ENCODE results near the gene BCAS1. TPM values are rescaled to one million over a fixed set of nuclear protein-coding genes. Genes with fewer than 3 reads are reported as not detected.

The BCAS1 gene
- total RNA-seq, 4 donors from 2014 or later = 0.97 to 9.3 (median 4.4) TPM

DNA sequence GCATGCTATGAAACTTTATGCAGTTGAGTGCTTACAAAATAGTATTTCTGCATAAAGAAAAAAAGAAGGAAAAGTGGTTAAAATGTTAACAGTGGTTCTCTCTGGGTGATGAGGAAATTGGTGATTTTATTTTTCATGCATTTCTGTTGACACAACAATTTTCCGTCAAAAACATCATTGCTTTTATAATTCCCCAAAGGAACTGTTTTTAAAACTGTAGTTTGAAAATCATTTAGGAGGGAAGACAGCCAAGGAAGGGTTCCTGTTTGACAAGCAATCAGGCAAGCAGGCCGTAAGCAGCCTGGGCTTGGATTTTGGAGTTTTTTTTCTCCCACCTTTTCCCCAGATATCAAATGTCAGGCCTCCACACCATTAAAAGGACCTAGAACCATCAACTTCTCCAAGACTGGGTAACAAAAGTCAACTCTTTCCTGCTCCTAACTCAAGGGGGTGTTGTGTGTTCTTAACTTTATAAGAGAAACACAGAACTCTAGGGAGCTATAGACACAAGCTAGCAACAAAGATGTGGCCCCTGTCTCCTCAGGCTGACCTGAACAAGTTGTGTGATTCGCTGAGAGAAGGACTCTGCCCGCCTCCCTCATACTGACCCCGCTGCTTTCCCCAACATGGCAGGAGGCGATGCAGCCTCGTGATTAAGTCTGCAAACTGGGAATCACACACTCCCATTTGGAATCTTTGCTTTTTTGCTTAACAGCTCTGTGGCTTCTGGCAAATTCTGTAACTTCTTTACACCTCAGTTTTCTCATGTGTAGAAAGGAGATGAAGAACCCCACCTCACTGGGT lies 146.6 kb downstream of the BCAS1 start:
- DNase-seq = no peak
- TF ChIP-seq, protein P1, sequence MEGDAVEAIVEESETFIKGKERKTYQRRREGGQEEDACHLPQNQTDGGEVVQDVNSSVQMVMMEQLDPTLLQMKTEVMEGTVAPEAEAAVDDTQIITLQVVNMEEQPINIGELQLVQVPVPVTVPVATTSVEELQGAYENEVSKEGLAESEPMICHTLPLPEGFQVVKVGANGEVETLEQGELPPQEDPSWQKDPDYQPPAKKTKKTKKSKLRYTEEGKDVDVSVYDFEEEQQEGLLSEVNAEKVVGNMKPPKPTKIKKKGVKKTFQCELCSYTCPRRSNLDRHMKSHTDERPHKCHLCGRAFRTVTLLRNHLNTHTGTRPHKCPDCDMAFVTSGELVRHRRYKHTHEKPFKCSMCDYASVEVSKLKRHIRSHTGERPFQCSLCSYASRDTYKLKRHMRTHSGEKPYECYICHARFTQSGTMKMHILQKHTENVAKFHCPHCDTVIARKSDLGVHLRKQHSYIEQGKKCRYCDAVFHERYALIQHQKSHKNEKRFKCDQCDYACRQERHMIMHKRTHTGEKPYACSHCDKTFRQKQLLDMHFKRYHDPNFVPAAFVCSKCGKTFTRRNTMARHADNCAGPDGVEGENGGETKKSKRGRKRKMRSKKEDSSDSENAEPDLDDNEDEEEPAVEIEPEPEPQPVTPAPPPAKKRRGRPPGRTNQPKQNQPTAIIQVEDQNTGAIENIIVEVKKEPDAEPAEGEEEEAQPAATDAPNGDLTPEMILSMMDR (IDR thresholded peaks at IDR 0.05) = no peak
- no peak for TF ChIP-seq POLR2A (IDR thresholded peaks at IDR 0.05)
- 77 to 80% methylated on average over 6 to 7 of the region's 7 CpGs for WGBS, 2 donors
- intact Hi-C loops (cut with DNase I) = no loop called here
- no peaks in the 10 kb centered on the region for H3K36me3 ChIP-seq
- no peak overlapping the region for H3K4me3 ChIP-seq
- peak overlapping the region in 3 of 4 donors; percentile 11 to 54 (median 50) for H3K27ac ChIP-seq
- no peaks in the 10 kb centered on the region for H3K9me3 ChIP-seq
- H3K27me3 ChIP-seq = no peaks in the 10 kb centered on the region
- peaks cover 8 to 47% (median 17%) of the 10 kb centered on the region in 3 donors for H3K4me1 ChIP-seq

DNA sequence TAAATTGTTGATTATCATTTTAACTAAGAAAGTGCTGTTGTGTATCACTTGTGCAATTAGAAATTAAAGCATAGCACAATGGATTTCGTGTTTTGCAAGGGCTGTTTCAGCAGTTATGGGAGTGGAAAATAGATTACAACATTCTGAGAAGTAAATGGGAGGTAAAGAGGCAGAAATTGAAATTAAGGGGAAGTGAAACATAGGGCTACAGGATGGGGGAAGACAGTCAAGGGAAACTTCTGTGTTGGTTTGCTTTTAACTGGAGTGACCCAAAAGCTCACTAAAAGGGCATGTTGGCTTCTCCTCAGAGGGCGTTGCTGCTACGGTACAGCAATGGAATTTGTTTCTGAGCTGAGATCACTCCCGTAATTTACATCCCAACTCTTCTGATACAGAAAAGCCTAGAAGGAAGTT lies 147.5 kb downstream of the BCAS1 start:
- TF ChIP-seq, protein P1 (IDR thresholded peaks at IDR 0.05) = no peak
- TF ChIP-seq POLR2A (IDR thresholded peaks at IDR 0.05) = no peak
- H3K27me3 ChIP-seq = no peaks in the 10 kb centered on the region
- peak overlapping the region in 3 of 4 donors; percentile 11 to 54 (median 26) for H3K27ac ChIP-seq
- peaks cover 8 to 49% (median 17%) of the 10 kb centered on the region in 3 donors for H3K4me1 ChIP-seq
- no peak overlapping the region for H3K4me3 ChIP-seq
- H3K36me3 ChIP-seq = no peaks in the 10 kb centered on the region
- no peak for DNase-seq
- H3K9me3 ChIP-seq = no peaks in the 10 kb centered on the region
- 31 to 43% methylated on average over 4 of the region's 4 CpGs for whole genome bisulfite sequencing, 2 donors
- intact Hi-C loops (cut with DNase I) = no loop called here

DNA sequence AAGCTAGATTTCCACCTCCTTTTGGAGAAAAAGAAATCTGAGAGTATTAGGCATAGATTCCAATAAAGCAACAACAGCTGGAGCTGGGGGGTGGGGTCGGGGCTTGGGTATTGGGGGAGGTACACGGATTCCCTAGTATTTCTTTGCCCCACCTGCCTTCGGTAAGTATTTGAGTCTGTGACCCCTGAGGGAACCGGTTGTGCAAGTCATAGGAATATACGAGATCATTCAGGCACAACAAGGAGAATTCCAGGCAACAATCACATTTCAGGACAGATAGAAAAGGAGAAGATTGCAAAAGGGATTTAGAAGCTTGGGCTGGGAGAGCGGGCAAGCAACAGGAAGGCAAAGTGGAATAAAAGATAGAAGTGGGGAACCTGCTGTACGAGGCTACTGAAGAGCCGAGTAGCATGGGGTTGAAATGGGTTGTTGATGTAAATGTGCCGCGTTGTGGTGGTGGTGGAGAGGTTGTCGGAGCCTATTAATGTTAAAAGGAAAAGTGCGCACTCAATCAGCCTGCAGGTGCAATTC lies 148.9 kb downstream of the BCAS1 start:
- 50 to 58% methylated on average over 12 of the region's 12 CpGs for WGBS, 2 donors
- no peak overlapping the region for H3K4me3 ChIP-seq
- no peaks in the 10 kb centered on the region for H3K9me3 ChIP-seq
- no peaks in the 10 kb centered on the region for H3K27me3 ChIP-seq
- intact Hi-C loops (cut with DNase I) = no loop called here
- H3K27ac ChIP-seq = peak overlapping the region in 2 of 4 donors; percentile 31 to 45
- TF ChIP-seq, protein P1 (IDR thresholded peaks at IDR 0.05) = no peak
- no peak for TF ChIP-seq POLR2A (IDR thresholded peaks at IDR 0.05)
- DNase-seq = no peak
- peaks cover 19 to 55% (median 23%) of the 10 kb centered on the region in 3 donors for H3K4me1 ChIP-seq
- no peaks in the 10 kb centered on the region for H3K36me3 ChIP-seq

DNA sequence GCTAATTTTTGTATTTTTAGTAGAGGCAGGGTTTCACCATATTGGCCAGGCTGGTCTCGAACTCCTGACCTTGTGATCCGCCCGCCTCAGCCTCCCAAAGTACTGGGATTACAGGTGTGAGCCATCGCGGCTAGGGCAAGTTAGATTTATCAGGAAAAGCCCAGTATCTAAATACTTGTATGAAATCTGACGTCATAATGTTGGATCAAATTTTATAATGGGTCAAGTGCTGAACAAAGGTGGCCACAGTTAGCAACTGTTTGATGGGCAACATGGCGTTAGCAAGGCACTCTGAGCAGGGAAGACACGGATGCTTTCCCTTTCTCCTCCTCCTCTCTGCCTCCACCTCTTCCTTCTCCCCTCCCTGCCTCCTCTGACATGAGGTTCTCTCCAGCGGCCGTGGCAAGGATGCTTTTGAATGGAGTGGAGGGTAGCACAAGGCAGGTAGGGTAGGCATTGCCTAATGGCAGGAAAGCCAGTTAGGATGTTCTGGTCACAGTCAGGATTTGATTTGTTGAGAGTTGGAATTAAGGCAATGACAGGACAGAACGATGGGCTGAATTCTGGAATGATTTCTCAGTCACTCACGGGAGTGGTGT lies 149.6 kb downstream of the BCAS1 start:
- no peaks in the 10 kb centered on the region for H3K27me3 ChIP-seq
- H3K27ac ChIP-seq = peak overlapping the region in 1 of 4 donors; percentile 31
- no peaks in the 10 kb centered on the region for H3K36me3 ChIP-seq
- H3K4me1 ChIP-seq = peaks cover 21 to 55% (median 24%) of the 10 kb centered on the region in 3 donors
- no peak for DNase-seq
- no peak overlapping the region for H3K4me3 ChIP-seq
- 81 to 87% methylated on average over 10 to 12 of the region's 12 CpGs for WGBS, 2 donors
- H3K9me3 ChIP-seq = no peaks in the 10 kb centered on the region
- TF ChIP-seq POLR2A (IDR thresholded peaks at IDR 0.05) = no peak
- TF ChIP-seq, protein P1 (IDR thresholded peaks at IDR 0.05) = no peak
- intact Hi-C loops (cut with DNase I) = no loop called here

DNA sequence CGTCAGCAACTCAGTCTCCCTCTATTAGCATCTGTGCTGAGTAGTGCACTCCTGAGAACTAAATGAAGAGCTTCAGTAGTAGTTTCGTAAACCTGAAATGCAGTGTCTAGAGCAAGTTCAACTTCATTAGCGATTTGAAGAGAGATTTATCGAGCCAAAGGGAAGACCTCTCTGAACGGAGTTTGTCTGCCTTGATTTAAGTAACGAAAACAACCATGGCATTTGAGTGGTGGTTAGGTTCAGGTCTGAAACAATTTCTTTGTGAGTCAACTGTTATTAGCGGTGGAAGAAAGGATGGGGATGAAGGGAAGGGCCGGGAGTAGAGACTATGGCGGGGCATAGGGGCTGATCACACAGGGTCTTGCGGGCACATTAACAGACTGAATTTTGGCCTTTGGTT lies 150.5 kb downstream of the BCAS1 start:
- Histone ChIP-seq H3K27ac (no peak overlapping the region), H3K9me3 (no peaks in the 10 kb centered on the region), H3K4me3 (no peak overlapping the region), H3K27me3 (no peaks in the 10 kb centered on the region), H3K36me3 (no peaks in the 10 kb centered on the region), H3K4me1 (peaks cover 24 to 63% (median 24%) of the 10 kb centered on the region in 3 donors)
- no peak for TF ChIP-seq POLR2A (IDR thresholded peaks at IDR 0.05)
- TF ChIP-seq, protein P1 (IDR thresholded peaks at IDR 0.05) = no peak
- WGBS, 2 donors = 88 to 94% methylated on average over 10 of the region's 10 CpGs
- DNase-seq = no peak
- intact Hi-C loops (cut with DNase I) = loop anchor here (5.0 kb wide), 1 partner anchor 343 kb away; no protein-coding TSS in a partner anchor
